ENCODE measurements around the gene PLCB1. TPM values are rescaled to one million over a fixed set of nuclear protein-coding genes. Genes with fewer than 3 reads are reported as not detected.

Gene PLCB1
- total and polyA plus RNA-seq, 2 experiments from 2014 or later: 8.0 to 17.6 TPM

DNA sequence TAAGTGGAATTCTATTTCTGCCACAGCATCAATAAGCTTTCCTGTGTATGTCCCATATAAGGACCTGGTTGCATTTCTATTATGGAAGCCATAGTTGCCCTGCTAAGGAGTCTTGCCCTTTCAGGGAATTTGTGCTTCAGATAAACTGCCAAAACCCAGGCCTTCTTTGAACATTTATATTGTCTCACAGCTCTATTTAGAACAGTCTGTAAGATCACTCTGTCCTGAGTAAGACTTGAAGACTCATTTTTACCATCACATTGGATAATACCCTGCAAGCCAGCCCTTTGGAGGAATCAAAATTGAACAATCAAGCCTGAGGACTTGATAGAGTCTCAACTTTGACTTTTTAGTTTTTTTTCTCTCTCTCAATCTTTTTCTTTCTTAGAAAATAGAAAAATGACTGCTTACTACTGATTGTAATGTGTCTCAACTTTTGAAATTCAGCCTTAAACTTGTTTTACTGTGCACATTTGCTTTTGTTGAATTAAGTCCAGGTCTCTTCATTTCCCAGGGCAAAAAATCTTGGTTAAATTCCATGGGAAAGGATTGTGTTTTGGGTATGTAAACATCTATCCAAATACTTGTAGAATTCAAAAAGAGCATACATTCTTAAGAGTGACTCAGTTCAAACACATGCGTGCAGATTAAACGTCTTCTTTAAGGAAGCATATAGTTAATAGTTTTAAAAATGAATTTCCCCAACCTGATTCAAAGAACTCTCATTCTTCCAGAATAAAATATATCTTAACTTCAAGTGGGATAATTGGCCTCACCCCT, 91.2 kb downstream of the PLCB1 start:
- peak in 1 of 2 donors; percentile 81 for DNase-seq (ENCODE audit: low read depth in 1 of 2, low spot score in 1 of 2)
- Histone ChIP-seq H3K4me1 (ENCODE audit: low read depth) (no peaks in the 10 kb centered on the region), H3K4me3 (no peak overlapping the region), H3K36me3 (no peaks in the 10 kb centered on the region), H3K9me3 (ENCODE audit: low read depth) (no peaks in the 10 kb centered on the region), H3K27ac (no peak overlapping the region), H3K27me3 (no peaks in the 10 kb centered on the region)
- TF ChIP-seq, protein P1, sequence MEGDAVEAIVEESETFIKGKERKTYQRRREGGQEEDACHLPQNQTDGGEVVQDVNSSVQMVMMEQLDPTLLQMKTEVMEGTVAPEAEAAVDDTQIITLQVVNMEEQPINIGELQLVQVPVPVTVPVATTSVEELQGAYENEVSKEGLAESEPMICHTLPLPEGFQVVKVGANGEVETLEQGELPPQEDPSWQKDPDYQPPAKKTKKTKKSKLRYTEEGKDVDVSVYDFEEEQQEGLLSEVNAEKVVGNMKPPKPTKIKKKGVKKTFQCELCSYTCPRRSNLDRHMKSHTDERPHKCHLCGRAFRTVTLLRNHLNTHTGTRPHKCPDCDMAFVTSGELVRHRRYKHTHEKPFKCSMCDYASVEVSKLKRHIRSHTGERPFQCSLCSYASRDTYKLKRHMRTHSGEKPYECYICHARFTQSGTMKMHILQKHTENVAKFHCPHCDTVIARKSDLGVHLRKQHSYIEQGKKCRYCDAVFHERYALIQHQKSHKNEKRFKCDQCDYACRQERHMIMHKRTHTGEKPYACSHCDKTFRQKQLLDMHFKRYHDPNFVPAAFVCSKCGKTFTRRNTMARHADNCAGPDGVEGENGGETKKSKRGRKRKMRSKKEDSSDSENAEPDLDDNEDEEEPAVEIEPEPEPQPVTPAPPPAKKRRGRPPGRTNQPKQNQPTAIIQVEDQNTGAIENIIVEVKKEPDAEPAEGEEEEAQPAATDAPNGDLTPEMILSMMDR (IDR thresholded peaks at IDR 0.05; ENCODE audit: low read depth, low read length): no peak

DNA sequence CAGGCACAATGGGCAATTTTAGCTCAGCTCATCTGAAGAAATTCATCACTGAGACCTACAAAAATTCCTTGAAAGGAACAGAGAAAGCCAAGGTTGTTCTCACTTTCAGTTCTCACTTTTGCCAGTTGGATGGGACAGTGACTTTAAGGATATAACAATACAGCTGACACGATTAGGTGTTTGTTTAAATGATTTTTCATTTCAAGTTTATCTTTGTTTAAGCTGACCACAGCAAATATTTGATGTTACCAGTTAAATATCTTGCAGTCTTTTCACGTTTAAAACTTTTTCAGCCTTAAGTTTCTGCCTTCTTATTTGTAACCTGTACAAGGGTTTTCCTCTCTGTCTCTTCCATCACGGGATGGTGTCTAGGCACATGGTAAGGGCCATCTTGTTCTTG, 93.6 kb downstream of the PLCB1 start:
- TF ChIP-seq, protein P1 (IDR thresholded peaks at IDR 0.05; ENCODE audit: low read depth, low read length): no peak
- Histone ChIP-seq H3K36me3 (no peaks in the 10 kb centered on the region), H3K27ac (no peak overlapping the region), H3K4me1 (ENCODE audit: low read depth) (no peaks in the 10 kb centered on the region), H3K4me3 (no peak overlapping the region), H3K27me3 (no peaks in the 10 kb centered on the region), H3K9me3 (ENCODE audit: low read depth) (no peaks in the 10 kb centered on the region)
- DNase-seq (ENCODE audit: low read depth in 1 of 2, low spot score in 1 of 2): no peak

DNA sequence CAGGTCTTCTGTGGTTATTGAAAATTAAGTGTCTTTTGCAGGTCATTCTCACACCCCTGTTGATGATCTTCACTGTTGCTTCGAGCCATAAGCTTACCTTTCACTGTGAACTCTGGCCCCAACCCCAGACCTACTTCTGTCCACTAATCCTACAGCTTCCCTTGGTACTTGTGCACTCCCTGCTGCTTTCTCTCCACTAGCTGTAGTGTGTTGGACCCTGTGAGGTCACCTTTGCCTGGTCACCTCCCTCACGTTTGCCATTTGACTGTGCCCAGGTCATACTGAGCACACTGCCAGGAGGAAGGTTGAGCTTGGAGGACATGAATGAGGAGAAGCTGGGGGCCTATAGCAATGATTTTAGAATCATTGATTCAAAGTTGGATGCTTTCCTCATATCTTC, 94.0 kb downstream of the PLCB1 start:
- no peak for DNase-seq (ENCODE audit: low read depth in 1 of 2, low spot score in 1 of 2)
- H3K4me3 ChIP-seq: no peak overlapping the region

DNA sequence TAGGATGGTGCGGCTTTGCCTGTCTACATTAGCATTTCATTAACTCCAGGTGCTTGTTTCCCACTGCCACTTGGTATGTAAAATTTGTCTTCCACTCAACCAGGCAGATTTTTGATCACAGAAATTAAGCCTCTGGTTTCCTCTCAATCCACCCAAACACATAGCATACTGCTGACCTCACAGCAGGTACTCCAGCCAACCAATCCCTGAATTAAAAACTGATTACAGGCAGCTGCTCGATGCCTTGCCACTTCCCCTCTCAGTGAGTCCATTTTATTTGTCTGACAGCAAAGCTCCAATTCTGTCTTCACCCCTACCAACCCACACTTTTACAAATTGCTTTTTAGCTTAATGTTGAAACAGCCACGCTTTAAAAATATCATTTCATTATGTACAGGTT, 95.2 kb downstream of the PLCB1 start:
- Histone ChIP-seq H3K27me3 (no peaks in the 10 kb centered on the region), H3K27ac (no peak overlapping the region), H3K4me1 (ENCODE audit: low read depth) (peaks cover 9% of the 10 kb centered on the region), H3K9me3 (ENCODE audit: low read depth) (no peaks in the 10 kb centered on the region), H3K4me3 (no peak overlapping the region), H3K36me3 (no peaks in the 10 kb centered on the region)
- DNase-seq (ENCODE audit: low read depth in 1 of 2, low spot score in 1 of 2): no peak
- TF ChIP-seq, protein P1 (IDR thresholded peaks at IDR 0.05; ENCODE audit: low read depth, low read length): no peak

More for the DNA sequence above, 94.0 kb downstream of the PLCB1 start:
- Histone ChIP-seq H3K4me1 (ENCODE audit: low read depth) (peaks cover 3% of the 10 kb centered on the region), H3K27me3 (no peaks in the 10 kb centered on the region), H3K36me3 (no peaks in the 10 kb centered on the region), H3K27ac (no peak overlapping the region), H3K9me3 (ENCODE audit: low read depth) (no peaks in the 10 kb centered on the region)
- TF ChIP-seq, protein P1 (IDR thresholded peaks at IDR 0.05; ENCODE audit: low read depth, low read length): no peak

DNA sequence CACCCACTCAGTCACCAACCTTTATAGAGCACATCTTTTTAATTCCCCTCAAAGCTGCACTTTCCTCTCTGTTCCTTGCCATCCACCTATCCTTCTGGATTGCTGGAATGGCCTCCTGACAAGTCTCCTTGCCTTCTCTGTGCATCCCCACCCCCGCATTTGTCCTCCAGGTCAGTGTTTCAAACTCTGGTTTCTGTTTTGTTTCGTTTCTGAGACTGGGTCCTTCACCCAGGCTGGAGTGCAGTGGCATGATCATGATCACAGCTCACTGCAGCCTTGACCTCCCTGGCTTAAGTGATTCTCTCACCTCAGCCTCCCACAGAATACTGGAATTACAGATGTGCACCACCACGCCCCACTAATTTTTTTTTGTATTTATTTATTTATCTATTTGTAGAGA, 96.2 kb downstream of the PLCB1 start:
- H3K27ac ChIP-seq: no peak overlapping the region
- peaks cover 9% of the 10 kb centered on the region for H3K4me1 ChIP-seq (ENCODE audit: low read depth)
- H3K36me3 ChIP-seq: no peaks in the 10 kb centered on the region
- no peaks in the 10 kb centered on the region for H3K27me3 ChIP-seq
- H3K4me3 ChIP-seq: no peak overlapping the region
- TF ChIP-seq, protein P1 (IDR thresholded peaks at IDR 0.05; ENCODE audit: low read depth, low read length): no peak
- H3K9me3 ChIP-seq (ENCODE audit: low read depth): no peaks in the 10 kb centered on the region
- no peak for DNase-seq (ENCODE audit: low read depth in 1 of 2, low spot score in 1 of 2)
